GM12878 (cell line): ENCODE data around the gene CRYGS. TPM values are rescaled to one million over a fixed set of nuclear protein-coding genes. Genes with fewer than 3 reads are reported as not detected.

Experiments
- ATAC-seq: fragments of 200-7000 bp; cut with Tn5 transposase; 3 replicates; pipeline ENCODE4 v1.9.1; 2020; ENCODE audit warnings: mild to moderate bottlenecking, moderate library complexity
- BruUV-seq: library from RNA; stranded (reverse); fragments of 400-500 nt; replicated peaks from 2 replicates; lab custom pipeline; 2021; lab: Mats Ljungman, UMichigan
- CTCF ChIA-PET: fragments of 300-600 bp; sonication (Branson Sonifier 250); formaldehyde crosslinking; extraction: SDS; loops from one replicate; lab custom pipeline; 2021; ENCODE audit warnings: inconsistent platforms; lab: Yijun Ruan, JAX
- POLR2A ChIA-PET: fragments of 350-600 bp; formaldehyde crosslinking; extraction: SDS; loops from one replicate; lab custom pipeline; 2021; ENCODE audit warnings: inconsistent platforms; lab: Charles Lee
- RAD21 ChIA-PET: fragments of 300-600 bp; sonication (Branson Sonifier 250); formaldehyde crosslinking; loops from one replicate; lab custom pipeline; 2023; ENCODE audit warnings: antibody characterized with exemption; ENCODE audit not compliant: unreplicated experiment; lab: Charles Lee
- SMC1A ChIA-PET: fragments of 300-600 bp; sonication (Branson Sonifier 250); formaldehyde crosslinking; loops from one replicate; lab custom pipeline; 2023; ENCODE audit not compliant: unreplicated experiment, uncharacterized antibody; lab: Charles Lee
- DNase-seq: peaks from one replicate; pipeline ENCODE4 v3.0.0-alpha.2; 2011; ENCODE audit warnings: low read depth, low spot score
- FAIRE-seq: peaks from 3 replicates; lab custom pipeline; 2011; peaks lifted over from hg19 to GRCh38; lab: Jason Lieb, UNC
- H2AFZ ChIP-seq: 2 replicates; pipeline ENCODE4 v1.6.0; 2011; ENCODE audit warnings: low read depth, low read length, control low read depth; ENCODE audit not compliant: control insufficient read depth
- H3K27ac ChIP-seq: 2 replicates; pipeline ENCODE4 v1.5.1; 2011; ENCODE audit warnings: control low read depth; ENCODE audit not compliant: control insufficient read depth, insufficient read depth
- H3K27me3 ChIP-seq, 2 experiments: replicated peaks in 1 of 2; 2 replicates each; pipeline versions ENCODE4 v1.6.0 to v1.6.1; 2011; ENCODE audit warnings: low read length in 1 of 2; ENCODE audit not compliant: control insufficient read depth in 2 of 2, insufficient read depth in 2 of 2
- H3K36me3 ChIP-seq, 2 experiments: 2 replicates each; pipeline ENCODE4 v1.5.1; 2011; ENCODE audit warnings: low read length in 1 of 2; ENCODE audit not compliant: control insufficient read depth in 2 of 2, insufficient read depth in 2 of 2
- H3K4me1 ChIP-seq: 2 replicates; pipeline ENCODE4 v1.6.1; 2011; ENCODE audit warnings: mild to moderate bottlenecking, low read length, moderate library complexity, mixed read lengths; ENCODE audit not compliant: control insufficient read depth, insufficient read depth
- H3K4me2 ChIP-seq: 2 replicates; pipeline ENCODE4 v1.6.0; 2011; ENCODE audit warnings: control low read depth; ENCODE audit not compliant: control insufficient read depth, insufficient read depth
- H3K4me3 ChIP-seq: fragments of 200-600 bp; sonication (generic); 2 replicates; pipeline ENCODE4 v1.5.1; 2016
- H3K79me2 ChIP-seq: 2 replicates; pipeline ENCODE4 v1.6.0; 2011; ENCODE audit warnings: low read length; ENCODE audit not compliant: control insufficient read depth, insufficient read depth
- H3K9ac ChIP-seq: 2 replicates; pipeline ENCODE4 v1.8.0; 2011; ENCODE audit warnings: low read length, control low read depth, mixed read lengths; ENCODE audit not compliant: control insufficient read depth, insufficient read depth
- H3K9me3 ChIP-seq: replicated peaks from 3 replicates; pipeline ENCODE4 v1.5.1; 2011; ENCODE audit warnings: mild to moderate bottlenecking, low read length; ENCODE audit not compliant: control insufficient read depth, insufficient read depth
- H4K20me1 ChIP-seq: 2 replicates; pipeline ENCODE4 v1.6.0; 2011; ENCODE audit not compliant: control insufficient read depth, insufficient read depth
- CBFB ChIP-seq: IDR thresholded peaks from 2 replicates; pipeline ENCODE4 v1.6.1; 2016; ENCODE audit warnings: antibody characterized with exemption, low read depth
- NBN ChIP-seq: fragments of 450-650 bp; IDR thresholded peaks from 2 replicates; pipeline ENCODE4 v1.6.1; 2016
- NFYA ChIP-seq: IDR thresholded peaks from 2 replicates; pipeline ENCODE4 v1.6.1; 2011; ENCODE audit warnings: low read depth, mild to moderate bottlenecking, low read length, improper control_type of control experiment, borderline replicate concordance
- PAX5 ChIP-seq: IDR thresholded peaks from 2 replicates; pipeline ENCODE4 v1.6.1; 2011; ENCODE audit warnings: low read depth, low read length, borderline replicate concordance
- POLR2AphosphoS5 ChIP-seq: IDR thresholded peaks from 2 replicates; pipeline ENCODE4 v1.6.1; 2011; ENCODE audit warnings: mild to moderate bottlenecking, low read length, inconsistent platforms
- RELA ChIP-seq: fragments of 450-650 bp; IDR thresholded peaks from 2 replicates; pipeline ENCODE4 v1.8.0; 2014; ENCODE audit warnings: borderline replicate concordance; ENCODE audit not compliant: partially characterized antibody
- SREBF1 ChIP-seq: IDR thresholded peaks from 2 replicates; pipeline ENCODE4 v1.6.1; 2012; ENCODE audit warnings: mild to moderate bottlenecking, low read length
- WGBS: methylation state at CpG from one replicate; pipeline ENCODE4 v1.1.6; 2016; ENCODE audit warnings: low lambda C conversion rate; ENCODE audit not compliant: insufficient replicate concordance, insufficient coverage; ENCODE audit errors: missing lambda C conversion rate; 5-methylcytosine and 5-hydroxymethylcytosine counted together
- in situ Hi-C: fragments of 300-500 bp; cut with MboI; formaldehyde crosslinking; loops from 9 replicates; pipeline ENCODE4 v1.14.3; 2018; ENCODE audit warnings: mixed read lengths
- intact Hi-C: fragments of 100-400 bp; cut with micrococcal nuclease; formaldehyde crosslinking; loops from one replicate; pipeline ENCODE4 v1.14.2; 2022; ENCODE audit not compliant: unreplicated experiment
- polyA plus RNA-seq, 11 experiments: library from polyadenylated mRNA; depleted of rRNA in 4 of 11; unstranded in 6 of 11; stranded (reverse) in 5 of 11; fragments of >200 nt; fragmentation: Nextera tagmentation in 4 of 11; fragmentation: Illumina TruSeq in 1 of 11; extraction: Ambion mirVana in 4 of 11; extraction: Trizol in 1 of 11; gene quantifications; 1 replicate in 1 of 11; 2 replicates in 10 of 11; pipeline versions ENCODE4 v1.2.1 to v1.2.3, GENCODE V29; 2011 to 2016; ENCODE audit warnings: inconsistent platforms in 2 of 11, missing spikeins in 2 of 11, low read depth in 1 of 11
- total RNA-seq, 4 experiments: library from RNA; depleted of rRNA in 3 of 4; stranded (reverse); fragments of >200 nt in 3 of 4; fragmentation: Illumina TruSeq in 1 of 4; extraction: Trizol in 1 of 4; gene quantifications; 2 replicates each; pipeline versions ENCODE4 v1.2.1 to v1.2.3, GENCODE V29; 2013 to 2021
- TF ChIP-seq, protein P1 (sequence below): IDR thresholded peaks from 2 replicates; pipeline ENCODE4 v1.6.1; 2012; ENCODE audit warnings: low read depth, low read length, improper control_type of control experiment

Gene CRYGS
- total and polyA plus RNA-seq, 10 of the 15 experiments (the other 5 are each of a cell fraction or from before 2014, with no cell fraction given), result 1.1 to 6.0 (median 2.5) TPM

DNA sequence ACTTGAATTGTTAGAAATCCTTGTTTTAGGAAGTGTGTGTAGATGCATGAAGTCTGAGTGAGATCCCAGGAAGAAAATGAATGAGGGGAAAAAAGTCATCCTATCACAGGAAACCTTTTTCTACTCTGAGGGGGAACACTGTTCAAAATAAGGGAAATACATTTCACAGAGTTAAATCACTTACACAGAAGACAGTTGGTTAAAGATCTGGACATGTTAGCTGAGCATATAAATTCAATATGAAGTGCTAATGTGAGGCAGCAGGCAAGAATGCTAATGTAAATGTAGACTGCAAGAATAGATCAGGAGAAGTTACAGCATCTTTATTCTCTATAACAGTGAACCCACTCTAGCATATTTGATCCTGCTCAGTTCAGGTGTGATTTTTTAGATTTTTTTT, 20.4 kb upstream of the CRYGS start (continued):
- TF ChIP-seq RELA (no peak), POLR2AphosphoS5 (no peak), NBN (no peak), SREBF1 (no peak), NFYA (no peak), PAX5 (no peak)
- TF ChIP-seq, protein P1, sequence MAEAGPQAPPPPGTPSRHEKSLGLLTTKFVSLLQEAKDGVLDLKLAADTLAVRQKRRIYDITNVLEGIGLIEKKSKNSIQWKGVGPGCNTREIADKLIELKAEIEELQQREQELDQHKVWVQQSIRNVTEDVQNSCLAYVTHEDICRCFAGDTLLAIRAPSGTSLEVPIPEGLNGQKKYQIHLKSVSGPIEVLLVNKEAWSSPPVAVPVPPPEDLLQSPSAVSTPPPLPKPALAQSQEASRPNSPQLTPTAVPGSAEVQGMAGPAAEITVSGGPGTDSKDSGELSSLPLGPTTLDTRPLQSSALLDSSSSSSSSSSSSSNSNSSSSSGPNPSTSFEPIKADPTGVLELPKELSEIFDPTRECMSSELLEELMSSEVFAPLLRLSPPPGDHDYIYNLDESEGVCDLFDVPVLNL, result no peak

DNA sequence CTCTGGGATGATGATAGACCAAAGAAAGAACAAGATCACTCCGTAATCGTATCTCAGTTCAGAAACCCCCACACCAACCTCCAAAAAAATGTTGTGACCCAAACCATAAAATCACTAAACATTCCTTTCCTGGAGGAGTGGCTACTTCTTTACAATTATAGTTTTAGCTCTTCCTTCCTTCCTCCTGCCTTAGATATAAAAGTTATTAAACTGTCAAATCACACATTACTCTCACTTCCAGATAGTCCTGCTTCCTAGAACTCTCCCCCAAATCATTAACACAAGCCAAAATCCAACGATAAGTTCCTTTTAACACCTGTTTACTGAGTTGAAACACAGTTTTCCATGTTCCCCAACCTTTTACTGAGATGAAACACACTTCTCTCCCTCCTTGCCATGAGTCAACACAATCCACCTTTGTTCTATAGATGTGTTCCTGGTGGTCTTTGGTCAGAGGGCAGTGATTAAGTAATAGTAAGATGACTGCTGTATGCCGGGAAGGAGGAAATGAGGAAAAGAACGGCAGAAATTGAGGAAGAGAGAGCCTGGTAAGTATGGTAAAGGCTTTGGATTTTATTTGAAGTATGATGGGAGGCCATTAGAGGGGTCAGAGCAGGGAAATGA, 8.3 kb upstream of the CRYGS start:
- no peak overlapping the region for H3K4me2 ChIP-seq
- no peak overlapping the region for H2AFZ ChIP-seq
- intact Hi-C loops, result no loop called here
- H3K9me3 ChIP-seq, result no peaks in the 10 kb centered on the region
- ChIA-PET RAD21 (interaction anchor here (1.0 kb wide), 1 partner anchor 287 kb away, joined by 4 read pairs; no protein-coding TSS in a partner anchor), CTCF (interaction anchor here (0.9 to 2.7 kb wide), 2 partner anchors 12 to 64 kb away, joined by 3 to 23 read pairs; no protein-coding TSS in a partner anchor), POLR2A (no interaction called here), SMC1A (interaction anchor here (3.0 kb wide), 1 partner anchor 12 kb away, joined by 12 read pairs; no protein-coding TSS in a partner anchor)
- BruUV-seq, result TSS peak; percentile 41
- in situ Hi-C loops, result no loop called here
- no peaks in the 10 kb centered on the region for H3K79me2 ChIP-seq
- no peaks in the 10 kb centered on the region for H3K27me3 ChIP-seq
- H4K20me1 ChIP-seq, result no peaks in the 10 kb centered on the region
- no peak for ATAC-seq
- no peak for FAIRE-seq
- TF ChIP-seq CBFB, result no peak
- DNase-seq, result no peak
- no peak overlapping the region for H3K9ac ChIP-seq
- no peak overlapping the region for H3K27ac ChIP-seq
- H3K4me3 ChIP-seq, result no peak overlapping the region
- peaks cover 4 to 26% of the 10 kb centered on the region in 2 experiments for H3K36me3 ChIP-seq
- WGBS, result 92% methylated on average over 5 of the region's 5 CpGs
- H3K4me1 ChIP-seq, result no peaks in the 10 kb centered on the region
